Cardiac muscle cell (in vitro differentiated cells and primary cell): ENCODE measurements around the gene CNTFR. TPM values are rescaled to one million over a fixed set of nuclear protein-coding genes. Genes with fewer than 3 reads are reported as not detected.
A peak's percentile ranks its signal among the peaks of the same experiment; 100 is the strongest.

ENCODE experiments used
- DNase-seq, 2 donors: peaks; one replicate each; pipeline versions ENCODE4 v3.0.0 to v3.0.0-alpha.2; 2010 to 2017; ENCODE audit warnings: low read depth in 1 of 2, low spot score in 1 of 2
- H3K27ac ChIP-seq: fragments of 200-600 bp; sonication (generic); 2 replicates; pipeline ENCODE4 v1.5.1; 2016
- H3K27me3 ChIP-seq: fragments of 200-600 bp; sonication (generic); 2 replicates; pipeline ENCODE4 v1.6.0; 2016; ENCODE audit warnings: control low read depth
- H3K36me3 ChIP-seq: fragments of 200-600 bp; sonication (generic); 2 replicates; pipeline ENCODE4 v1.5.1; 2016; ENCODE audit warnings: control low read depth
- H3K4me1 ChIP-seq: fragments of 200-600 bp; sonication (generic); 2 replicates; pipeline ENCODE4 v1.8.1; 2017; ENCODE audit warnings: low read depth, mild to moderate bottlenecking, mixed run types
- H3K4me3 ChIP-seq: fragments of 200-600 bp; sonication (generic); 2 replicates; pipeline ENCODE4 v1.5.1; 2016; ENCODE audit warnings: mild to moderate bottlenecking
- H3K9me3 ChIP-seq: fragments of 200-600 bp; sonication (generic); 2 replicates; pipeline ENCODE4 v1.5.1; 2017; ENCODE audit warnings: low read depth, mild to moderate bottlenecking, control low read depth
- CTCF ChIP-seq: IDR thresholded peaks from 2 replicates; pipeline ENCODE4 v1.5.1; 2012; ENCODE audit warnings: low read depth, mild to moderate bottlenecking, low read length
- polyA plus RNA-seq: library from polyadenylated mRNA; unstranded; fragments of >200 nt; fragmentation: Nextera tagmentation; extraction: Ambion mirVana; gene quantifications from 2 replicates; pipeline ENCODE4 v1.2.1, GENCODE V29; 2016
- total RNA-seq: library from RNA; depleted of rRNA; stranded (reverse); fragments of >200 nt; gene quantifications from 2 replicates; pipeline ENCODE4 v1.2.3, GENCODE V29; 2016

The CNTFR gene
- total and polyA plus RNA-seq, 2 experiments from 2014 or later = 15.5 to 29.8 TPM

- Histone ChIP-seq H3K4me1 (no peaks in the 10 kb centered on the region), H3K27me3 (no peaks in the 10 kb centered on the region), H3K36me3 (no peaks in the 10 kb centered on the region), H3K9me3 (no peaks in the 10 kb centered on the region), H3K27ac (no peak overlapping the region), H3K4me3 (no peak overlapping the region)
- TF ChIP-seq CTCF = no peak
- no peak for DNase-seq
These were observed 87.1 kb downstream of the CNTFR start for GRCh38 chr9:34502471-34502870.

GRCh38 chr9:34501889-34502425 lies 87.6 kb downstream of the CNTFR start:
- no peaks in the 10 kb centered on the region for H3K36me3 ChIP-seq
- DNase-seq = peak; percentile 59 to 97
- no peaks in the 10 kb centered on the region for H3K4me1 ChIP-seq
- TF ChIP-seq CTCF = peak; percentile 57
- no peaks in the 10 kb centered on the region for H3K9me3 ChIP-seq
- H3K27me3 ChIP-seq = no peaks in the 10 kb centered on the region
- H3K4me3 ChIP-seq = no peak overlapping the region
- no peak overlapping the region for H3K27ac ChIP-seq

Other genes with a start within 250 kb of the CNTFR start
- gene MYORG, start 212.8 kb downstream of the CNTFR start, total RNA-seq = 0.92 and 2.0 TPM in 2 replicates
- gene MYORG, start 212.8 kb downstream of the CNTFR start, polyA plus RNA-seq = 1.1 and 1.2 TPM in 2 replicates
- gene FAM219A, start 131.2 kb downstream of the CNTFR start, total RNA-seq = 16.0 and 21.1 TPM in 2 replicates
- 13.8 and 15.0 TPM in 2 replicates for gene FAM219A, start 131.2 kb downstream of the CNTFR start, polyA plus RNA-seq
- gene DNAI1, start 130.9 kb downstream of the CNTFR start, total RNA-seq = 0.95 and 1.6 TPM in 2 replicates
- 1.7 and 2.2 TPM in 2 replicates for gene DNAI1, start 130.9 kb downstream of the CNTFR start, polyA plus RNA-seq
- gene ENHO, start 66.7 kb downstream of the CNTFR start, total RNA-seq = 3.9 and 7.6 TPM in 2 replicates
- 8.7 and 13.1 TPM in 2 replicates for gene ENHO, start 66.7 kb downstream of the CNTFR start, polyA plus RNA-seq
- 68.4 and 71.6 TPM in 2 replicates for gene RPP25L, start 22.4 kb upstream of the CNTFR start, total RNA-seq
- gene RPP25L, start 22.4 kb upstream of the CNTFR start, polyA plus RNA-seq = 84.3 and 89.4 TPM in 2 replicates
- gene DCTN3, start 30.8 kb upstream of the CNTFR start, total RNA-seq = 79.8 and 82.7 TPM in 2 replicates
- gene DCTN3, start 30.8 kb upstream of the CNTFR start, polyA plus RNA-seq = 172 and 180 TPM in 2 replicates
- gene ARID3C, start 39.3 kb upstream of the CNTFR start, total RNA-seq = 0.27 and 1.7 TPM in 2 replicates
- 1.4 TPM in 1 of 2 replicates, not detected in the other for gene ARID3C, start 39.3 kb upstream of the CNTFR start, polyA plus RNA-seq
- 106 and 125 TPM in 2 replicates for gene SIGMAR1, start 48.1 kb upstream of the CNTFR start, total RNA-seq
- 137 and 144 TPM in 2 replicates for gene SIGMAR1, start 48.1 kb upstream of the CNTFR start, polyA plus RNA-seq
- gene GALT, start 57.0 kb upstream of the CNTFR start, total RNA-seq = 82.2 and 121 TPM in 2 replicates
- gene GALT, start 57.0 kb upstream of the CNTFR start, polyA plus RNA-seq = 148 and 174 TPM in 2 replicates
- gene IL11RA, start 62.5 kb upstream of the CNTFR start, total RNA-seq = 64.6 and 98.7 TPM in 2 replicates
- gene IL11RA, start 62.5 kb upstream of the CNTFR start, polyA plus RNA-seq = 88.2 and 120 TPM in 2 replicates
- 0.77 and 2.0 TPM in 2 replicates for gene CCL27, start 72.9 kb upstream of the CNTFR start, total RNA-seq
- gene CCL27, start 72.9 kb upstream of the CNTFR start, polyA plus RNA-seq = 1.1 and 1.3 TPM in 2 replicates
- not detected in 2 replicates for gene CCL19, start 101.6 kb upstream of the CNTFR start, total RNA-seq
- not detected in 2 replicates for gene CCL19, start 101.6 kb upstream of the CNTFR start, polyA plus RNA-seq
- gene CCL21, start 120.4 kb upstream of the CNTFR start, total RNA-seq = 3.6 and 8.2 TPM in 2 replicates
- 2.2 and 8.0 TPM in 2 replicates for gene CCL21, start 120.4 kb upstream of the CNTFR start, polyA plus RNA-seq